ENCODE measurements around the gene PIK3C2G.

Gene PIK3C2G

DNA sequence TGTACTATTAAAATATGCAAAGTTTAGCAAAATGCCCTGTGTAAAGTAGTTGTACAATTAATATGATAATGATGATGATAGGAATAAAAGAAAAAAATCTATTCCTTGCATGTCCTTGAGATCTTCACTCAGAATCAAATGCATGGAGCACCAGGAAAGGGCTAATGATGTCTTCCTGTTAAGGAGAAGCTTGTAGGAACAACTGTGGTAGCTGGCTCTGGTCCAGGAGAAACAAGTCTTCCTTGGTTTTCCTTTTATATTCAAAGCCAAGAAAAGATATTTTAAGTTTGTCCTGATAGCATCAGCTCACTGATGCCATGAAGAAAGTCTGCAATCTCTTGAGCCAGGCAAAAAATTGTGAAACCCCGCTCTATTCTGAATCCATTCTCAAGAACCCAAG lies 138.9 kb downstream of the PIK3C2G start:
- TF ChIP-seq, protein P1, sequence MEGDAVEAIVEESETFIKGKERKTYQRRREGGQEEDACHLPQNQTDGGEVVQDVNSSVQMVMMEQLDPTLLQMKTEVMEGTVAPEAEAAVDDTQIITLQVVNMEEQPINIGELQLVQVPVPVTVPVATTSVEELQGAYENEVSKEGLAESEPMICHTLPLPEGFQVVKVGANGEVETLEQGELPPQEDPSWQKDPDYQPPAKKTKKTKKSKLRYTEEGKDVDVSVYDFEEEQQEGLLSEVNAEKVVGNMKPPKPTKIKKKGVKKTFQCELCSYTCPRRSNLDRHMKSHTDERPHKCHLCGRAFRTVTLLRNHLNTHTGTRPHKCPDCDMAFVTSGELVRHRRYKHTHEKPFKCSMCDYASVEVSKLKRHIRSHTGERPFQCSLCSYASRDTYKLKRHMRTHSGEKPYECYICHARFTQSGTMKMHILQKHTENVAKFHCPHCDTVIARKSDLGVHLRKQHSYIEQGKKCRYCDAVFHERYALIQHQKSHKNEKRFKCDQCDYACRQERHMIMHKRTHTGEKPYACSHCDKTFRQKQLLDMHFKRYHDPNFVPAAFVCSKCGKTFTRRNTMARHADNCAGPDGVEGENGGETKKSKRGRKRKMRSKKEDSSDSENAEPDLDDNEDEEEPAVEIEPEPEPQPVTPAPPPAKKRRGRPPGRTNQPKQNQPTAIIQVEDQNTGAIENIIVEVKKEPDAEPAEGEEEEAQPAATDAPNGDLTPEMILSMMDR (IDR thresholded peaks at IDR 0.05) = no peak

DNA sequence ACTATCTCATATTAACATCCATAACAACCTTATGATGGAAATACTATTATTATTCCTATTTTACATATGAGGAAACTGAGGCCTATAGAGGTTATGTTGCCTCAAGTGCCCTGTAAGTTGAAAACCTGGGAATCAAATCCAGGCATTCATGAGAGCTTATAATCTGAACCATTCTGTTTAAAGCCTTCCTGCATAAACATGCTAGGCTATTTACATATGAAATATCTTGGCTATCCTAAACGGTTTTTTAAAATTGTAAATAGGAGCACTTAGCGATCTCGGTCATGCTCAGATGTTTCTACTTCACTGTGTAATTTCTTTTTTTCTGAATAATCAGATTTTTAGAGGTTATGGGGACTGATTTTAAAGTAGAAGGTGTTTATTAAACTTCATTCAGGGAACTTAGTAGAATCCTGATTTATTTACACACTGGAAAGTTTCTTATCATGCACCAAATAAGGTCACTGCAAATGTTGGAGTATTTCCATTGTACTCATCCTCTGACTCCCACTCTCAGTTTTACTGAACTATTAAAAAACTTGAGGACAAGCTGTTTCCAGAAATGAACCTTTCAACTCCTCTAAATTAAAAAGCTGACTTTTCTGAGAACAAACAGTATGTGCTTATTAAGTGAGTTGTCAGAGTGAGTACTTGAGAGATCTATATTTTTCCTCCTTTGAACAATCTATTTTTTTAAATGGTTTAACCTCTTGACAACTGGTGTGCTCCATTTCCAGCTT lies 141.7 kb downstream of the PIK3C2G start:
- TF ChIP-seq, protein P1 (IDR thresholded peaks at IDR 0.05) = no peak

- TF ChIP-seq, protein P1 (IDR thresholded peaks at IDR 0.05) = no peak
Measured at GRCh38 chr12:18411453-18411852, 150.1 kb downstream of the PIK3C2G start.

DNA sequence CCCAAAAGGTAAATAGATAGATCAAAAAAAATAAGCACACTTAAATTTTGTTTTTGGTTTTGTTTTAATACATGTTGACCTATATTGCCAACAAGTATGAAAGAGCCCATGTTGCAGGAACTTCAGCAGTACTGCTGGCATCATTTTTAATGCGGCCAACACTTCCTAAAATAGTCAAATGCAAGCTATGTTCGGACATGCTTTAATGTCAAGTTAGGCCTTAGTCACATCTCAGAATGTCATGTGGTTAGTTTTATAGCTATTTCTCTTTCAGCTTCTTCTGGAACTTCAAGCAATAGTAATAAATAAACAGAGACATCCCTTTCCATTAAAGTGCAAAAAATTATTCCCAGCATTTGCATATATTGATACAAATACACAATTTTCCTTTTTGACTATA lies 153.4 kb downstream of the PIK3C2G start:
- TF ChIP-seq, protein P1 (IDR thresholded peaks at IDR 0.05) = no peak

DNA sequence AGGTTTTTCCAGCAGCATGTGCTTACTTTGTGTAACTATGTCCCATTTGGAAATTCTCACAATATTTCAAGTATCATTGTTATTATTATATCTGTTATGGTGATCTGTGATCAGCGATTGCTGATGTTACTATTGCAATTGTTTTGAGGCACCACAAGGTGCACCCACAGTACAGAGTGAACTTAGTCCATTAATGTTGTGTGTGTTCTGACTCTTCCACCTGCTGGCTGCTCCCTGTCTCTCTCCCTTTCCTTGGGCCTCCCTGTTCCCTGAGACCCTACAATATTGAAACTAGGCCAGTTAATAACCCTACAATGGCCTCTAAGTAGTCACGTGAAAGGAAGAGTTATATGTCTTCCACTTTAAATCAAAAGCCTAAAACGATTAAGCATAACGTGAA lies 153.9 kb downstream of the PIK3C2G start:
- TF ChIP-seq, protein P1 (IDR thresholded peaks at IDR 0.05) = no peak

DNA sequence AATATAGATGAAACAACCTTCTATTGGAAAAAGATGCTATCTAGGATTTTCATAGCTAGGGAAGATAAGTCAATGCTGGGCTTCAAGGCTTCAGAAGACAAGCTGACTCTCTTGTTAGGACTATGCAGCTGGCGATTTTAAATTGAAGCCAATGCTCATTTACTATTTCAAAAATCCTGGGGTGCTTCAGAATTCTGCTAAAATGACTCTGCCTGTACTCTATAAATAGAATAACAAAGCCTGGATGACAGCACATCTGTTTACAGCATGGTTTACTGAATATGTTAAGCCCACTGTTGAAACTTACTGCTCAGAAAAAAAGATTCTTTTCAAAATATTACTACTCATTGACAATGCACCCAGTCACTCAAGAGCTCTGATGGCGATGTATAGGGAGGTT lies 155.1 kb downstream of the PIK3C2G start:
- TF ChIP-seq, protein P1 (IDR thresholded peaks at IDR 0.05) = no peak

- TF ChIP-seq, protein P1 (IDR thresholded peaks at IDR 0.05) = no peak
Measured at GRCh38 chr12:18419311-18419710, 158.0 kb downstream of the PIK3C2G start.

DNA sequence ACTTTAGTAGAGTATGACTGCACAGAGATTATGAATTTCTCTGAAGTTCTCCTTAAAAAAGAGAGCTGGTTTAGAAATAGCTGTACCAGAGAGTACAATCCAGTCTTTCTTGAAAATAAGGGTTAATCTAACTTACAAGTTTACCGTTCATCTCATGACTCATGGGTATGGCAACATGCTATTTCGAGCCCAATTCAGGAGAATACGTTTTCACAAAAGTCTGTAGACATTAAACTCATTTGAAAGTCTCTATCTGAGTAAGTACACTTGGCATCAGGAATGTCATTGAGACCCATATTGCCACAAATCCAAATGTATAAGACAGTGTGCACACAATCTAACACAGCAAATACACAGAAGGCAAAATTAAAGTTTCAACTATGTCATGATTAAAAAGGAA lies 160.5 kb downstream of the PIK3C2G start:
- TF ChIP-seq, protein P1 (IDR thresholded peaks at IDR 0.05) = no peak

Measured in LNCAP (cell line).